Effector CD4-positive, alpha-beta T cell (primary cell): ENCODE results near the gene CRB2.

Experiments
- DNase-seq: peaks from one replicate; pipeline ENCODE4 v3.0.0-alpha.2; 2020

CRB2 gene

GRCh38 chr9:123348317-123348992 lies 7.5 kb upstream of the CRB2 start:
- DNase-seq, result no peak

GRCh38 chr9:123349033-123349432 lies 7.0 kb upstream of the CRB2 start:
- no peak for DNase-seq

- DNase-seq, result peak; percentile 56
Observed at GRCh38 chr9:123349691-123350480, 6.1 kb upstream of the CRB2 start.

- no peak for DNase-seq
Observed at GRCh38 chr9:123350590-123351310, 5.2 kb upstream of the CRB2 start.

- no peak for DNase-seq
Observed at GRCh38 chr9:123353041-123353440, 3.0 kb upstream of the CRB2 start.

GRCh38 chr9:123353984-123354591 lies 1.9 kb upstream of the CRB2 start:
- peak; percentile 41 for DNase-seq

GRCh38 chr9:123354806-123355508 lies 1.0 kb upstream of the CRB2 start:
- no peak for DNase-seq

DNA sequence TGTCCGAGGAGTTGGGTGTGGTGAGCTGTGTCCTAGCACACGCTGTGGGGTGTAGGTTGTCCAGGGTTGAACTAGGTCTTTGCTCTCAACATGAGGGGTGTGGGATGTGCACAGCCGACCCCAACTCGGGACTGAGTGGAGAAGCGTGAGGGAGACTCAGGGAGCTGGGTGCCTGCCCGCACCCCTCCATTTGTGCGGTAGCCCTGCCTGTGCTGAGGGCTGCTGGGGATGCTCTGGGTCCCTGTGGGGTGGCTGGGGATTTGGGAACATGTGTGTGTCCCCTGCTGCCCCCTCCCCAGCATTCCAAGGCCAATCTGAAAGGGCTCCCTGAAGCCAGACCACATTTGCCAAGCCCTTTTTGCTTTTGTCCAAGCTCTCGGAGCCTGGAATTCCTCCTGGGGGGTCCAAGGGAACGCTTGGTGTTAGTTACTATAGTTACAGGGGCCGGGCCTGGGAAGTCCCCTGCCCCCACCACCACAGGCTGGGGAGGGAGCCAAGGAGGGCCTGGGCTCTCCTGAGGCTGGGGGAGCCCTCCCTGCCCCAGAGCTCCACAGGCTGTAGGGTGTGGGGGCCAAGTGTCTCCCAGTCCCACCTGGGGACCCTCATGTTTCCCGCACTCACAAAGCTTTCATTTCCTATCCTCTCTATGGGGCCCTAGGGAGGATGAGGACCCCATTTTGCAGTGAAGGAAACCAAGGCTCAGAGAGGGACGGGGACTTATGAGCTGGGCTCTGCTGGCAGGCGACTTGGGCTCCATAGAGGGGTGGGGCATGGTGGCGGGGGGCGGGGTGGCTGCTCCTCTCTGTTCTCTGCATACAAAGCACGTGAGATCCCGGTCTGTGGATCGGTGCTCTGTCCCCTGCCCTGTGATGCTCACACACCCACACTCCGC lies 1.1 kb downstream of the CRB2 start:
- DNase-seq, result no peak

GRCh38 chr9:123357743-123358059 lies 1.7 kb downstream of the CRB2 start:
- no peak for DNase-seq

GRCh38 chr9:123358181-123358905 lies 2.3 kb downstream of the CRB2 start:
- DNase-seq, result no peak

DNA sequence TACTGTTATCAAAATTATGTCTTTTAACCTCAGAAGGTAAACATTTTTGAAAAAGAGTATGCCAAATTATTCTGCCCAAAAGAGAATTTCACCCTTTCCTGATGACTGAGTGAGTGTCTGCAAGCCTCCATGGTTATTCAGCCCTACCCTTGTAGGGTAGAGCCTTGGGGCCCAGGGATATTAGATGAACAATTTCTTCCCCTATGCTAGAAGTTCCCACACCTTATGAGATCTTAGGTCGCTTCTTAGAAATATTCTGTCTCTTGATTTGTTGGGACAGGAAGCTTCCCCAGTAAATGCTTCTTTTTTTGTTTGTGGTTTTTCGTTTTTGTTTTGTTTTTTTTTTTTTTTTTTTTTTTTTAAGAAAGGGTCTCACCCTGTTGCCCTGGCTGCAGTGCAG lies 3.1 kb downstream of the CRB2 start:
- DNase-seq, result no peak

DNA sequence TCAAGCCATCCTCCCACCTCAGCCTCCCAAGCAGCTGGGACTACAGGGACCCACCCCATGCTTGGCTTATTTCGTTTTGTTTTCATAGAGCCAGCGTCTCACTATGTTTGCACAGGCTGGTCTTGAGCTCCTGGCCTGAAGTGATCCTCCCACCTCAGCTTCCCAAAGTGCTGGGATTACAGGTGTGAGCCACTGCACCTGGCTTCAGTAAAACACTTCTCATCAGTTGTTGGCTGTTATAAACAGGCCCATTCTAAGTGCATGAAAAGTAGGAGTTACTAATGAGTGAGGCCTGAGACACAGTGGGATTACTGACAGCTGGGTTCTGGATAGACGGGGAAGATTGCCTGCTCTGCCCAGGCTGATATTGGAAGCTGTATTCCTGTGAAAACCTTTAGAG lies 3.5 kb downstream of the CRB2 start:
- no peak for DNase-seq

GRCh38 chr9:123360161-123361085 lies 4.4 kb downstream of the CRB2 start:
- DNase-seq, result no peak

- DNase-seq, result no peak
Observed at GRCh38 chr9:123361086-123361730, 5.2 kb downstream of the CRB2 start.

DNA sequence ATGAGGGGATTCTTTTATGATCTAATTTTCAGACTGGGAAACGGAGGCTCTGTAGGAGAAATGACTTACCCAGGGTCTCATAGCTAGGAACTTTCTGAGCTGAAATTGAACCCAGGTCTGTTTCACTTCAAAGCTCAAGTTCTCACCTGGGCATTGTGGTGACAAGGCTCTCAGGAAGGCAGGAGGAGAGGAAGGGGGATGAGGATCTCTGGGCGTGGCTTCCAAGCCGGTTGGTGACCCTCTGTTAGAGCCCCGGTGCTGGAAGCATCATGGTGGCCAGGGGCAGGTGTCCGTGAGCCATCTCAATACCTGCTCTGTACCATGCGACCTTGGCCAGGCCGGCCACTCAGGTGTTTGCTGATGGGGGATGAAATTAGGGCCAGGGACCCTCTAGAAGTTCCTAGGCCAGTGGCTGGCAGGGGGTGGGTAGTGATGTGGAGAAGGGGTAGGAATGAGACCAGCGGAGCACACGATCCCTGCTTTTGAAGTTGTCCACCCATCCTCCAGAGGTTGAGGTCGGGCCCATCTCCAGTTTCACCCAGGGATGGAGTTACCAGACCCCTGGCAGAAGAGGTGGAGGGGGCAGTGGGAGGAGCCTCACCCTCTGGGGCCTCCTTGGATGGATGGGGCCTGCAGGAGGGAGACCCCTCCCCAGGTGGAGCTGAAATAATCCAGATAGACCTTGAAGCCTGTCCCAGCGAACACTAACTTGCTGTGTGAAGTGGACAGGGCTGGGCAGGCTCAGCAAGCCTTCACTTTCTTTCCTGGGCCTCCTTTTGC lies 5.9 kb downstream of the CRB2 start:
- no peak for DNase-seq

- DNase-seq, result no peak
Observed at GRCh38 chr9:123362856-123363255, 6.9 kb downstream of the CRB2 start.

- DNase-seq, result no peak
Observed at GRCh38 chr9:123364241-123364824, 8.3 kb downstream of the CRB2 start.

- DNase-seq, result no peak
Observed at GRCh38 chr9:123365287-123365880, 9.4 kb downstream of the CRB2 start.
